H1 (cell line): ENCODE measurements around the gene UNC79. TPM values are rescaled to one million over a fixed set of nuclear protein-coding genes. Genes with fewer than 3 reads are reported as not detected.

Source experiments
- CTCF ChIA-PET: fragments of 300-600 bp; sonication (Branson Sonifier 250); formaldehyde crosslinking; loops from one replicate; lab custom pipeline; 2021; ENCODE audit not compliant: partially characterized antibody; lab: Charles Lee
- POLR2A ChIA-PET: fragments of 300-600 bp; sonication (Branson Sonifier 250); formaldehyde crosslinking; loops from one replicate; lab custom pipeline; 2021; ENCODE audit warnings: inconsistent platforms; ENCODE audit not compliant: partially characterized antibody; lab: Charles Lee
- DNase-seq, 2 experiments: peaks; one replicate each; pipeline versions ENCODE4 v3.0.0 to v3.0.0-alpha.2; 2010 to 2022; ENCODE audit warnings: low spot score in 2 of 2, low read depth in 1 of 2, mixed read lengths in 1 of 2
- FAIRE-seq: peaks from 2 replicates; lab custom pipeline; 2011; peaks lifted over from hg19 to GRCh38; lab: Jason Lieb, UNC
- H2AFZ ChIP-seq: 2 replicates; pipeline ENCODE4 v1.8.1; 2012; ENCODE audit warnings: low read length, inconsistent platforms
- H2AK5ac ChIP-seq: 2 replicates; pipeline ENCODE4 v1.6.1; 2013; ENCODE audit warnings: low read depth, low read length
- H2BK120ac ChIP-seq: replicated peaks from 2 replicates; pipeline ENCODE3; 2013; ENCODE audit warnings: low read depth, low read length, inconsistent platforms
- H2BK12ac ChIP-seq: 2 replicates; pipeline ENCODE4 v1.6.1; 2013; ENCODE audit warnings: low read depth, low read length
- H2BK15ac ChIP-seq: 2 replicates; pipeline ENCODE4 v1.6.1; 2013; ENCODE audit warnings: low read length
- H2BK20ac ChIP-seq: 2 replicates; pipeline ENCODE4 v1.6.1; 2013; ENCODE audit warnings: low read length
- H2BK5ac ChIP-seq: 2 replicates; pipeline ENCODE4 v1.6.1; 2013; ENCODE audit warnings: low read depth, low read length
- H3K14ac ChIP-seq: 2 replicates; pipeline ENCODE4 v1.6.1; 2013; ENCODE audit warnings: inconsistent platforms; ENCODE audit not compliant: insufficient read length
- H3K18ac ChIP-seq: 2 replicates; pipeline ENCODE4 v1.6.1; 2013; ENCODE audit warnings: low read length; ENCODE audit errors: extremely low read depth
- H3K23ac ChIP-seq: 2 replicates; pipeline ENCODE4 v1.6.1; 2013; ENCODE audit warnings: inconsistent platforms; ENCODE audit not compliant: insufficient read length
- H3K23me2 ChIP-seq: 2 replicates; pipeline ENCODE4 v1.6.1; 2013; ENCODE audit warnings: low read depth, low read length
- H3K27ac ChIP-seq: 2 replicates; pipeline ENCODE4 v1.6.1; 2011; ENCODE audit warnings: low read depth, low read length, inconsistent platforms
- H3K27me3 ChIP-seq, 4 experiments: replicated peaks in 1 of 4; 1 replicate in 1 of 4; 2 replicates in 3 of 4; pipeline versions ENCODE4 v1.6.1 to v1.8.1; 2011 to 2013; ENCODE audit warnings: low read length in 3 of 4, mild to moderate bottlenecking in 3 of 4, inconsistent platforms in 2 of 4, mixed read lengths in 2 of 4, moderate library complexity in 1 of 4; ENCODE audit not compliant: control insufficient read depth in 3 of 4, insufficient read depth in 3 of 4; ENCODE audit errors: extremely low read depth in 1 of 4
- H3K36me3 ChIP-seq, 4 experiments: 2 replicates each; pipeline versions ENCODE4 v1.6.1 to v1.8.1; 2011 to 2013; ENCODE audit warnings: mild to moderate bottlenecking in 4 of 4, low read length in 3 of 4, moderate library complexity in 2 of 4, control low read depth in 1 of 4, inconsistent platforms in 1 of 4; ENCODE audit not compliant: insufficient read depth in 4 of 4, control insufficient read depth in 2 of 4
- H3K4ac ChIP-seq: replicated peaks from 2 replicates; pipeline ENCODE3; 2013; ENCODE audit warnings: low read length, low read depth, mixed read lengths, inconsistent platforms; ENCODE audit not compliant: insufficient read length
- H3K4me1 ChIP-seq, 4 experiments: replicated peaks in 1 of 4; 1 replicate in 1 of 4; 2 replicates in 3 of 4; pipeline versions ENCODE4 v1.6.1 to v1.8.1; 2011 to 2013; ENCODE audit warnings: low read length in 3 of 4, inconsistent platforms in 2 of 4, mixed read lengths in 1 of 4; ENCODE audit not compliant: insufficient read depth in 4 of 4, control insufficient read depth in 3 of 4
- H3K4me2 ChIP-seq, 2 experiments: 2 replicates each; pipeline versions ENCODE4 v1.6.1 to v1.8.1; 2011 to 2013; ENCODE audit warnings: low read depth in 2 of 2, low read length in 2 of 2, control low read depth in 1 of 2, inconsistent platforms in 1 of 2, mild to moderate bottlenecking in 1 of 2; ENCODE audit not compliant: insufficient read depth in 1 of 2
- H3K4me3 ChIP-seq, 4 experiments: fragments of 200-600, 300-600 bp in 1 of 4; sonication (generic), shearing (Covaris generic), sonication (Bioruptor Twin) in 1 of 4; 2 replicates each; pipeline versions ENCODE4 v1.5.1 to v1.8.1; 2011 to 2016; ENCODE audit warnings: low read length in 4 of 4, low read depth in 3 of 4, control low read depth in 2 of 4, inconsistent platforms in 2 of 4, mild to moderate bottlenecking in 2 of 4, mixed read lengths in 1 of 4, moderate library complexity in 1 of 4; ENCODE audit not compliant: insufficient read depth in 2 of 4; ENCODE audit errors: extremely low read depth in 1 of 4
- H3K56ac ChIP-seq: replicated peaks from 2 replicates; pipeline ENCODE3; 2013; ENCODE audit warnings: low read depth, mild to moderate bottlenecking, mixed read lengths, low read length, inconsistent platforms; ENCODE audit not compliant: insufficient read length
- H3K79me1 ChIP-seq: 2 replicates; pipeline ENCODE4 v1.6.1; 2013; ENCODE audit warnings: low read depth, low read length, control low read depth
- H3K79me2 ChIP-seq, 2 experiments: 2 replicates each; pipeline versions ENCODE4 v1.6.1 to v1.8.1; 2012 to 2013; ENCODE audit warnings: low read length in 2 of 2, mild to moderate bottlenecking in 2 of 2, inconsistent platforms in 1 of 2; ENCODE audit not compliant: insufficient read depth in 2 of 2, control insufficient read depth in 1 of 2
- H3K9ac ChIP-seq, 4 experiments: replicated peaks in 1 of 4; 1 replicate in 1 of 4; 2 replicates in 3 of 4; pipeline versions ENCODE4 v1.6.1 to v1.8.1; 2011 to 2013; ENCODE audit warnings: low read depth in 3 of 4, low read length in 3 of 4, control low read depth in 2 of 4, mild to moderate bottlenecking in 2 of 4, moderate library complexity in 2 of 4, inconsistent platforms in 1 of 4; ENCODE audit errors: extremely low read depth in 1 of 4
- H3K9me3 ChIP-seq, 2 experiments: 2 replicates each; pipeline versions ENCODE4 v1.6.1 to v1.8.1; 2012 to 2013; ENCODE audit warnings: mild to moderate bottlenecking in 2 of 2, moderate library complexity in 2 of 2, control low read depth in 1 of 2, inconsistent platforms in 1 of 2, low read depth in 1 of 2, low read length in 1 of 2, mixed read lengths in 1 of 2; ENCODE audit not compliant: insufficient read depth in 2 of 2
- H4K20me1 ChIP-seq, 2 experiments: replicated peaks in 1 of 2; 2 replicates each; pipeline versions ENCODE3 to v1.8.1; 2011 to 2013; ENCODE audit warnings: inconsistent platforms in 2 of 2, low read length in 2 of 2, mild to moderate bottlenecking in 1 of 2; ENCODE audit not compliant: insufficient read depth in 2 of 2, control insufficient read depth in 1 of 2
- H4K5ac ChIP-seq: 2 replicates; pipeline ENCODE4 v1.6.1; 2013; ENCODE audit warnings: low read length, low read depth, mixed read lengths, inconsistent platforms; ENCODE audit not compliant: insufficient read length
- H4K8ac ChIP-seq: 2 replicates; pipeline ENCODE4 v1.8.0; 2013; ENCODE audit warnings: mild to moderate bottlenecking, moderate library complexity, low read length, inconsistent platforms; ENCODE audit not compliant: insufficient read depth; ENCODE audit errors: extremely low read depth
- H4K91ac ChIP-seq: replicated peaks from 2 replicates; pipeline ENCODE3; 2013; ENCODE audit warnings: low read length, mixed read lengths, inconsistent platforms; ENCODE audit not compliant: insufficient read length
- ASH2L ChIP-seq: fragments of 200-600, 300-600 bp; sonication (generic); IDR thresholded peaks from one replicate; pipeline ENCODE4 v1.7.1; 2017; ENCODE audit warnings: low read length
- CBX8 ChIP-seq: fragments of 300-800, 300-1000 bp; sonication (generic); IDR thresholded peaks from 2 replicates; pipeline ENCODE4 v1.7.1; 2016; ENCODE audit warnings: low read depth, low read length, borderline replicate concordance
- GTF2F1 ChIP-seq: IDR thresholded peaks from 2 replicates; pipeline ENCODE4 v1.6.1; 2012; ENCODE audit warnings: low read depth, low read length, improper control_type of control experiment, borderline replicate concordance
- JUND ChIP-seq: IDR thresholded peaks from 2 replicates; pipeline ENCODE4 v1.6.1; 2011; ENCODE audit warnings: mild to moderate bottlenecking, improper control_type of control experiment, low read length
- KDM1A ChIP-seq: fragments of 200-600, 300-600 bp; sonication (generic); IDR thresholded peaks from 2 replicates; pipeline ENCODE4 v1.7.1; 2016; ENCODE audit warnings: mild to moderate bottlenecking, low read length, borderline replicate concordance
- PHF8 ChIP-seq: fragments of 200-600 bp; sonication (generic); conservative IDR thresholded peaks from 2 replicates; pipeline ENCODE4 v1.7.1; 2012; ENCODE audit warnings: low read depth, mild to moderate bottlenecking, inconsistent platforms, low read length, moderate library complexity
- SP1 ChIP-seq: IDR thresholded peaks from 2 replicates; pipeline ENCODE4 v1.6.1; 2011; ENCODE audit warnings: low read depth, low read length
- SP2 ChIP-seq: IDR thresholded peaks from 2 replicates; pipeline ENCODE4 v1.6.1; 2012; ENCODE audit warnings: mild to moderate bottlenecking, low read length, inconsistent platforms
- WGBS, 2 experiments: shearing (Covaris generic) in 1 of 2; methylation state at CpG; one replicate each; pipeline versions ENCODE4 v1.1.6 to v1.1.7; 2013 to 2015; ENCODE audit warnings: low lambda C conversion rate in 2 of 2, mixed read lengths in 2 of 2, inconsistent platforms in 1 of 2, low coverage in 1 of 2, missing lambda C conversion rate in 1 of 2; ENCODE audit not compliant: insufficient replicate concordance in 2 of 2, insufficient coverage in 1 of 2, insufficient read length in 1 of 2; ENCODE audit errors: extremely low coverage in 1 of 2, missing lambda C conversion rate in 1 of 2; 5-methylcytosine and 5-hydroxymethylcytosine counted together
- polyA plus RNA-seq, 7 experiments: library from polyadenylated mRNA; depleted of rRNA in 3 of 7; stranded (reverse) in 5 of 7; unstranded in 2 of 7; fragments of >200 nt in 5 of 7; fragments of 200-250 nt in 2 of 7; gene quantifications; 1 replicate in 5 of 7; 2 replicates in 1 of 7; 4 replicates in 1 of 7; pipeline versions ENCODE4 v1.2.1 to v1.2.3, GENCODE V29; 2011 to 2013; ENCODE audit warnings: missing spikeins in 2 of 7, mixed read lengths in 2 of 7
- total RNA-seq: library from RNA; stranded (reverse); fragmentation: NEBNext Ultra II Directional; extraction: Animal tissue kit (Norgen Biotek cat#: 25700); gene quantifications from 2 replicates; pipeline ENCODE4 v1.2.1, GENCODE V29; 2021

Gene UNC79
- total and polyA plus RNA-seq, 2 of the 8 experiments (the other 6 are each of a cell fraction or from before 2014, with no cell fraction given): 1.8 to 2.3 TPM

DNA sequence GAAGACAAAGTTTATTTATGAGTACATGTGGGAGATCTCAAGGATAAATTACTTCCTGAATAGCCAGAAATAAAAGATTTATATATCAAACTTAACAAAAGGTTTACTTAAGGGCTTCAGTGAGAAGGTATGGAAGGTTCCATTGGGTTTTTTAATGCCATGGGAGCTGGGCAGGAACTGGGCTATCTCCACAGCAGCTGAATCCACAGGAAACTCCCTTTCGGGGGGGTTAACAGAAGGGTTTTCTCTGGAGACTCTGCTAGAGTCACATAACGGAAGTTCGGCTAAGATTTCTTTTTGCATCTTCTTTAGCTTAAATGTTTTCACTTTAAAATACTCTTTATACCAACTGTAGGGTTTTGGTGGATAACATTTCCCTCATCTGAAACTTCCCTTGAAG is 113.5 kb downstream of the UNC79 start:
- no peak overlapping the region for H4K5ac ChIP-seq
- H3K4ac ChIP-seq: no peak overlapping the region
- POLR2A ChIA-PET: no interaction called here

More for the DNA sequence above, 113.5 kb downstream of the UNC79 start:
- no peaks in the 10 kb centered on the region for H3K9me3 ChIP-seq
- CTCF ChIA-PET: interaction anchor here (0.7 to 1.3 kb wide), 6 partner anchors 14 to 337 kb away, joined by 3 to 9 read pairs (median 3); partner anchors contain the start of genes GON7 and UBR7
- H3K79me2 ChIP-seq: no peaks in the 10 kb centered on the region
- H3K56ac ChIP-seq: no peak overlapping the region
- H2AFZ ChIP-seq: no peak overlapping the region
- no peak overlapping the region for H2BK12ac ChIP-seq
- no peak overlapping the region for H3K23ac ChIP-seq
- H4K8ac ChIP-seq: no peak overlapping the region
- no peak overlapping the region for H2AK5ac ChIP-seq
- no peak overlapping the region for H3K27ac ChIP-seq
- H3K18ac ChIP-seq: no peak overlapping the region
- no peak for DNase-seq
- 90% methylated on average over 3 of the region's 3 CpGs; no CpG with 5 or more reads in 1 of the 2 experiments for WGBS, 2 experiments
- no peaks in the 10 kb centered on the region for H3K4me1 ChIP-seq
- no peak for FAIRE-seq
- H3K79me1 ChIP-seq: no peaks in the 10 kb centered on the region
- H3K23me2 ChIP-seq: no peaks in the 10 kb centered on the region
- H3K14ac ChIP-seq: no peak overlapping the region
- no peaks in the 10 kb centered on the region for H3K27me3 ChIP-seq
- H3K36me3 ChIP-seq: no peaks in the 10 kb centered on the region
- H4K20me1 ChIP-seq: peaks cover 0 to 1% of the 10 kb centered on the region in 2 experiments
- TF ChIP-seq SP2: no peak
- no peak for TF ChIP-seq GTF2F1
- no peak for TF ChIP-seq KDM1A
- TF ChIP-seq JUND: no peak
- TF ChIP-seq ASH2L: no peak
- no peak for TF ChIP-seq SP1
- no peak for TF ChIP-seq CBX8
- TF ChIP-seq PHF8: no peak
- no peak overlapping the region for H4K91ac ChIP-seq
- H3K4me3 ChIP-seq: no peak overlapping the region
- no peak overlapping the region for H2BK120ac ChIP-seq
- no peak overlapping the region for H2BK5ac ChIP-seq
- H3K4me2 ChIP-seq: no peak overlapping the region
- no peak overlapping the region for H2BK20ac ChIP-seq
- H2BK15ac ChIP-seq: no peak overlapping the region
- no peak overlapping the region for H3K9ac ChIP-seq
